GM21529 (cell line): Measurements from ENCODE around the gene RAC3.

Experiments
- ATAC-seq: cut with Tn5 transposase; IDR thresholded peaks from one replicate; pipeline ENCODE4 v1.9.1; 2021; ENCODE audit not compliant: unreplicated experiment

Gene RAC3

GRCh38 chr17:82011617-82012187, 19.8 kb upstream of the RAC3 start:
- no peak for ATAC-seq

DNA sequence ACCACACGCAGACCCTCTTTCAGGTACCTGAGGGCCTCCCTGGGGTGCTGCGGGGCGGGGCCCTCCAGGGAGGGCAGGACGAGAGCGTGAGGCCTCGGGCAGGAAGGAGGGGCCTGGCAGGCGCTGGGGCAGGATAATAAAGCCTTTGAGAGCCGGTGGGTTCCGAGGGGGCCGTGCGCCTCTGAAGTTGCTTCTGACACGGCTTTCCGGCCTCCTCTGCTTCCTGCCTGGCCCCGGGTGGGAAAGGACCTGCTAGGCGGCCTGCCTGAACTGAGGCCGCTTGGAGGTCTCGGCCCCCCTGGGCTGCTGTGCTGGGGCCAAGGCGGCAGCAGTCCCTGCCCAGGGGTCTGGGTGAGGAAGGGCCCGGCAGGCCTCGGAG, 19.2 kb upstream of the RAC3 start:
- ATAC-seq = no peak

GRCh38 chr17:82012640-82013295, 18.7 kb upstream of the RAC3 start:
- ATAC-seq = no peak

- no peak for ATAC-seq
Measured at GRCh38 chr17:82013341-82013740, 18.1 kb upstream of the RAC3 start.

DNA sequence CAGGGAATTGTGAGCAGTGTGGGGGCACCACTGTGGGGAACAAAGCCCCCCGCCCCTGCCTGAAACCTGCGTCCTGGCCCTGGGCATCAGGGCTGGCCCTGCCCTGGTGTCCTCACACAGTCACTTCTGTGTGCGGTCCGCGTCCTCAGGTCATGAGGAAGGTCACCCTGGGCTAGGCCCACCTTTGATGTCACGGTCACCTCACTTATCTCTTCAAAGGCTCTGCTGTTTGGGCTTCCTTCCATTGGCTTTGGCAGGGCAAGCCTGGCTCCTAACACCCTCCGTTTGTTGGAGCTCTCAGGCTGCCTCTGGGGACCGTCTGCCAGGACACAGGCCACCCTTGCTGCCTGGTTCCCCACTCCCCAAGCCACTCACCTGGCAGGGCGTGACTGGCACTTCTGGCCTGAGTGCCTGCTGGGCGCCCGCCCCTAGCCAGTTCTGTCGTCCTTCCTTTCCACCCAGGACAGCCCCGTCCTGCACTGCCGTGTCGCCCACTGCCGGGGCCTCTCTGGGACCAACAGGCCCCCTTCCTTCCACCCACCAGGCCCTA, 17.6 kb upstream of the RAC3 start:
- no peak for ATAC-seq

GRCh38 chr17:82014432-82014831, 17.0 kb upstream of the RAC3 start:
- no peak for ATAC-seq

DNA sequence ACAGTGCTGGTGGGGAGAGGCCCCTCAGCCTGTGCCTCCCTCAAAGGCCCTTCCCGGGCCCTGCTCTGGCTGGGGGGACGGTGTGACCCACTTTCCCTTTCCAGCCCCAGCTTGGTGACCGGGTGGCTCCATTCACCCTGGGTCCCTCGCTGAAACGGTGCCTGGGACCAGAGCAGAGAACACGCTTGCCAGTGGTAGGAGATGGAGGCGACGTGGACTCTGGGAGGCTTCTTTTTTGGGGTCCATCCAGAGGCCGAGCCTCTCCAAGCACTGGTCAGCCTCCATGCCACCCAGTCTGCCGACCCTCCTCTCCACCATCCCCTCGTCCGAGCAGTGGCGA, 16.5 kb upstream of the RAC3 start:
- ATAC-seq = no peak

GRCh38 chr17:82015311-82015971, 16.0 kb upstream of the RAC3 start:
- no peak for ATAC-seq

- ATAC-seq = no peak
Measured at GRCh38 chr17:82016061-82016874, 15.2 kb upstream of the RAC3 start.

DNA sequence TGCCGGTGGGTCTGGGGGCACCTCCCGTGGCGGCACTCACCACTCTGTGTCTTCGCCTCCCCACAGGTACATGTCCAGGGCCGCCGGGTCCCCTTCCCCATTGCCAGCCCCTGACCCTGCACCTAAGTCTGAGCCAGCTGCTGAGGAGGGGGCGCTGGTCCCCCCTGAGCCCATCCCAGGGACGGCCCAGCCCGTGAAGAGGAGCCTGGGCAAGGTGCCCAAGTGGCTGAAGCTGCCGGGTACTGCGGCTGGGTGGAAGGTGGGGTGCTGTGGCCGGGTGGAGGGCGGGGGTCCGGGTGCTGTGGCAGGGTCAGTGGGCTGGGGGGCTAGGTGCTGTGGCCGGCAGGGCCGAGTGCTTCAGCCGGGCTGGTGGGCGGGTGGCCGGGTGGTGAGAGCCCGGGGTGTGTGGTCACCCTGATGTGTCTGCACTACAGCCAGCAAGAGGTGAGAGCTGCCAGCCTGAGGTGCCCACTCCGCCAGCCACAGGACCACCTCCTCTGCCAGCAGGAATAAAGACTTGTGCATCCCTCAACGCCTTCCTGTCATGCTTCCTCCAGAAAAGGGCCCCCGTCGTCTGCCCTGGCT, 14.5 kb upstream of the RAC3 start:
- no peak for ATAC-seq

GRCh38 chr17:82017612-82018151, 13.8 kb upstream of the RAC3 start:
- ATAC-seq = no peak

GRCh38 chr17:82018152-82018988, 13.1 kb upstream of the RAC3 start:
- ATAC-seq = no peak

GRCh38 chr17:82018989-82019689, 12.3 kb upstream of the RAC3 start:
- ATAC-seq = no peak

DNA sequence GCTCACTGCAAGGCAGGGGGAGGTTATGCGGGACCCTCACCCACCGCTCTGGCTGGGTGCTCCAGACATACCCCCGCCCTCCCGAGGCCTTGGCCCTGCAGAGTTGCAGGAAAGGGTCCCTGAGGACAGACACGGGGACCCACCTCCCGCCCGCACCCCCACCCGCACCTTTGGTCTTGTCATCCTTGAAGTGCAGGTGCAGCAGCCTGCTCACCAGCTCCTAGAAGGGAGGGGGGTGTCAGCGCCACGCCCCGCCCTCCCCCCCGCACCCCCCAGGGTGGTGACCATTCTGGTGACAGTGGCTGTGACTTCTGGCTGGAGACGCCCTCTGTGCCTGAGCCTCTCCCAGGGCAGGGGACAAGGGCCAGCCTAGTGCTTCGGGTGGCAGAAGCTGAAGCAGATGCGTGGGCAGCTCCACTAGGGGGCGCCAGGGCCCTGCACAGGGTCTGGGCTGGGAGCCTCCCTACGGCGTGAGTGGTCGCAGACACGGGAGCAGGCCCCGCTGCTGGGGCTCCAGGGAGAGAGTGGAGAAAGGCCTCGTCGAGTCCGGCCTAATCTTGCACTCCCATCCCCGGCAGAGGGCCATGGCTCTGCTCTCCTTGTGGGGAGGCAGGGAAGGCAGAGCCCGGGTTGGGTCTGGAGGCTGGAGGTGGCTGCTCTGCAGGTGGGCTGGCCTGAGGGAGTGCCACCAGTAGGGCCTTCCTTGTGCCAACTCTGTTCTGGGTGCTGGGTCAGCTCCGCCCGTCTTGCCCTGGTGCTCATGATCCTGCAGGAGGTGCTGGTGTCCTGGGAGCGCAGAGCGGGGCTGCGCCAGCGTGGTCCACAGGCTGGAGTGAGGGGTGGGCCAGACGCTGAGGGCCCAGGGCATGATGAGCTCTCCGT, 11.5 kb upstream of the RAC3 start:
- ATAC-seq = no peak

GRCh38 chr17:82020572-82021106, 10.8 kb upstream of the RAC3 start:
- no peak for ATAC-seq

GRCh38 chr17:82021107-82021899, 10.2 kb upstream of the RAC3 start:
- ATAC-seq = no peak

DNA sequence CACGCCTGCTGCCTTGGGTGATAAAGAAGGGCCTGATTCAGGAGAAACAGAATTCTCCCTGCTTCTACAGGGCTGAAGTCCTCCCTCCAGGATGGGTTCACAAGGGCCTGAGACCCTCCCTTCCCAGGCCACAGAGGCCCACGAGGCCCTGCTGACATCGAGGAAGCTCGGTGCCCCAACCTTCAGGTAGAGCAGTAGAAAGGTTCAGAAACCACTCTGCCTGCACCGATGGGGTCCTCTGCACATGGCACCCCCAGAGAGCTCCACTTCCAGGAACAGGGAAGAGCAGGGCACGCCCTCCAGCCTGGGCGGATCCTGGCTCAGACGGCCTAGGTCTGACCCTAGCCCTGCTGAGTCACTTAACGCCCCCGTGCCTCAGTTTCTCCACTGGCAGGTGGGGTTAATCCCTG, 9.6 kb upstream of the RAC3 start:
- no peak for ATAC-seq
